Ascending aorta (tissue), 2 donors: Measurements from ENCODE around the gene UBE2F. TPM values are rescaled to one million over a fixed set of nuclear protein-coding genes. Genes with fewer than 3 reads are reported as not detected.
"Not testable (repeated sequence)": the region's sequence is repeated elsewhere in the genome, so short reads cannot be mapped to it uniquely, and the experiment has no call there.

Source experiments
- DNase-seq, 2 donors: peaks; one replicate each; pipeline ENCODE4 v3.0.0-alpha.2; 2019; ENCODE audit warnings: low spot score in 2 of 2
- H3K27ac ChIP-seq, 2 donors: fragments of 200-600 bp; sonication (generic); one replicate each; pipeline ENCODE4 v1.5.1; 2016 to 2017; ENCODE audit warnings: mild to moderate bottlenecking in 1 of 2
- H3K27me3 ChIP-seq: fragments of 200-600 bp; sonication (generic); one replicate; pipeline ENCODE4 v1.5.1; 2017
- H3K36me3 ChIP-seq, 2 donors: fragments of 200-600 bp; sonication (generic); one replicate each; pipeline ENCODE4 v1.5.1; 2016
- H3K4me1 ChIP-seq, 2 donors: fragments of 200-600 bp; sonication (generic); one replicate each; pipeline ENCODE4 v1.5.1; 2016 to 2017; ENCODE audit warnings: mild to moderate bottlenecking in 1 of 2
- H3K4me3 ChIP-seq, 2 donors: fragments of 200-600 bp; sonication (generic); one replicate each; pipeline ENCODE4 v1.5.1; 2016 to 2017; ENCODE audit warnings: mild to moderate bottlenecking in 1 of 2
- H3K9me3 ChIP-seq, 2 donors: fragments of 200-600 bp; sonication (generic); one replicate each; pipeline ENCODE4 v1.5.1; 2016
- intact Hi-C: fragments of 100-400 bp; cut with DNase I; formaldehyde crosslinking; loops from one replicate; pipeline ENCODE4 v1.15.1; 2023
- total RNA-seq: library from RNA; depleted of rRNA; stranded (reverse); fragments of >200 nt; gene quantifications from one replicate; pipeline ENCODE4 v1.1.0, GENCODE V29; 2016
- TF ChIP-seq, protein P1 (sequence below), 3 experiments: fragments of 200-600 bp in 2 of 3; fragments of 450-650 bp in 1 of 3; sonication (generic) in 2 of 3; IDR thresholded peaks; one replicate each; pipeline ENCODE4 v1.5.1; 2016 to 2019; ENCODE audit warnings: antibody characterized with exemption in 3 of 3, mild to moderate bottlenecking in 1 of 3, moderate library complexity in 1 of 3

UBE2F gene
- total RNA-seq, 1 donor from 2014 or later: 50.7 TPM

DNA sequence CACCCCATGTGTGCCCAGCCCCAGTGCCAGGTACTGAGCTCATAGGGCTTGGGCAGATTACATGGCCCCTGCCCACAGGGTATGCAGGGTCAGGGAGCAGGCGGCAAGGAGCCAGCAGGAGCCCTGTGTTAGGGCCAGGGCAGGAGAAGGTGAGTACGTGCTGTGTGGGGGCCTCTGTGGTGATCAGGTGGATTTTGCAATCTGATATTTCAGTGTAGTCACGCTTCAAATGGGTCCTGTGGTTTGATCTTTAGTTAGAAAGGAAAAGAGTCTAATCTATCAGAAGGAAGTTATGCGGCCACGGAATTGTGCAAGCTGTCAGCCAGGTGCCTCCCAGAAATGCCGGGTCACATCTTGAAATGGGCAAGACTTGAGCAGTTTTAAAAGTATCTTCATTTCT is 13.9 kb downstream of the UBE2F start:
- Histone ChIP-seq H3K36me3 (peaks cover 3 to 5% of the 10 kb centered on the region in 2 donors), H3K4me1 (peaks cover 12 to 16% of the 10 kb centered on the region in 2 donors), H3K27ac (no peak overlapping the region), H3K4me3 (no peak overlapping the region), H3K9me3 (no peaks in the 10 kb centered on the region), H3K27me3 (no peaks in the 10 kb centered on the region)
- TF ChIP-seq, protein P1, sequence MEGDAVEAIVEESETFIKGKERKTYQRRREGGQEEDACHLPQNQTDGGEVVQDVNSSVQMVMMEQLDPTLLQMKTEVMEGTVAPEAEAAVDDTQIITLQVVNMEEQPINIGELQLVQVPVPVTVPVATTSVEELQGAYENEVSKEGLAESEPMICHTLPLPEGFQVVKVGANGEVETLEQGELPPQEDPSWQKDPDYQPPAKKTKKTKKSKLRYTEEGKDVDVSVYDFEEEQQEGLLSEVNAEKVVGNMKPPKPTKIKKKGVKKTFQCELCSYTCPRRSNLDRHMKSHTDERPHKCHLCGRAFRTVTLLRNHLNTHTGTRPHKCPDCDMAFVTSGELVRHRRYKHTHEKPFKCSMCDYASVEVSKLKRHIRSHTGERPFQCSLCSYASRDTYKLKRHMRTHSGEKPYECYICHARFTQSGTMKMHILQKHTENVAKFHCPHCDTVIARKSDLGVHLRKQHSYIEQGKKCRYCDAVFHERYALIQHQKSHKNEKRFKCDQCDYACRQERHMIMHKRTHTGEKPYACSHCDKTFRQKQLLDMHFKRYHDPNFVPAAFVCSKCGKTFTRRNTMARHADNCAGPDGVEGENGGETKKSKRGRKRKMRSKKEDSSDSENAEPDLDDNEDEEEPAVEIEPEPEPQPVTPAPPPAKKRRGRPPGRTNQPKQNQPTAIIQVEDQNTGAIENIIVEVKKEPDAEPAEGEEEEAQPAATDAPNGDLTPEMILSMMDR (IDR thresholded peaks at IDR 0.05): no peak
- no peak for DNase-seq
- intact Hi-C loops: no loop called here

DNA sequence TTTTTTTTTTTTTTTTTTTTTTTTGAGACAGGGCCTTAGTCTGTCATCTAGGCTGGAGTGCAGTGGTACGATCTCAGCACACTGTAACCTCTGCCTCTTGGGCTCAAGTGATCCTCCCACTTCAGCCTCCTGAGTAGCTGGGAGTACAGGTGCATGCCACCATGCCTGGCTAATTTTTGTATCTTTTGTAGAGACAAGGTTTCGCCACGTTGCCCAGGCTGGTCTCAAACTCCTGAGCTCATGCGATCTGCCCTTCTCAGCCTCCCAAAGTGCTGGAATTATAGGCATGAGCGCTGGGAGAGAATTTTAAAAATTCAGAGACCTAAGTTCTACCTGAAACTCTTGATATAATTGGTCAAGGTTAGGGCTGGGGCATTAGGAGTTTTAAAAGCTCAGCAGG is 14.8 kb downstream of the UBE2F start:
- H3K36me3 ChIP-seq, DNase-seq, H3K9me3 ChIP-seq, H3K4me3 ChIP-seq, intact Hi-C loops, H3K27ac ChIP-seq, H3K27me3 ChIP-seq: not testable (repeated sequence)
- peaks cover 12 to 16% of the 10 kb centered on the region in 2 donors for H3K4me1 ChIP-seq

DNA sequence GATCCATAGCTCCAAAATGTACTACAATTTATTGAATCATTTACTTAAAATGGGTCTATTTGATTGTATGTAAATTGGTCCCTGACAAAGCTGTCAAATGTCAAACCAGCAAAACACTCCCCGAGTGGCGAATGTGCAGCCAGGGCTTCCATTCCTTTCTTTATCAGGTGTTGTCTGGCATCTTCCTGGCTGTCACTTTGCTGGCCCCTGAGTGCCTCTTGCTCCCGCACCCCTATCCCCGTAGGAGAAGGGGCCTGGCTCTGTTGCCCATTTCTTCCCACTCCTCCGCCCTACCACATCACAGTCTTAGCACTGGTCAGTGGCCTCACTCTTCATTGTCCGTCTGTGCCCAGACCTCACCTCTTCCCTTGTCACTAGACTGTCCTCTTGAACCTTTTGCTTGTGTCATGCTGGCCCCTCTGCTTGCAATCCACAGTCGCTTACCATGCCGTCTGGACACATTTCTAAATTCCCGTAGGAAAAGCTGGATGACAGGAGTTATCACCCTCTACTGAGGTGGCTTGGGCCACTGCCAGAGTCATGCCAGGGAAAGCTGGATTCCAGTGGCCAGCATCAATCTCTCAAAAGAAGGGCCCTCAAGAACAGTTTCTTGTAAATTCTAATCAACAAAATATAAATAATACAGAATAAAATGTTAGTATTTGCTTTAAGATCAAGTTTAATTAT is 15.4 kb downstream of the UBE2F start:
- Histone ChIP-seq H3K27ac (no peak overlapping the region), H3K9me3 (no peaks in the 10 kb centered on the region), H3K36me3 (no peaks in the 10 kb centered on the region), H3K4me1 (peaks cover 12 to 16% of the 10 kb centered on the region in 2 donors), H3K27me3 (no peaks in the 10 kb centered on the region), H3K4me3 (no peak overlapping the region)
- DNase-seq: no peak
- TF ChIP-seq, protein P1 (IDR thresholded peaks at IDR 0.05): no peak
- intact Hi-C loops: no loop called here

DNA sequence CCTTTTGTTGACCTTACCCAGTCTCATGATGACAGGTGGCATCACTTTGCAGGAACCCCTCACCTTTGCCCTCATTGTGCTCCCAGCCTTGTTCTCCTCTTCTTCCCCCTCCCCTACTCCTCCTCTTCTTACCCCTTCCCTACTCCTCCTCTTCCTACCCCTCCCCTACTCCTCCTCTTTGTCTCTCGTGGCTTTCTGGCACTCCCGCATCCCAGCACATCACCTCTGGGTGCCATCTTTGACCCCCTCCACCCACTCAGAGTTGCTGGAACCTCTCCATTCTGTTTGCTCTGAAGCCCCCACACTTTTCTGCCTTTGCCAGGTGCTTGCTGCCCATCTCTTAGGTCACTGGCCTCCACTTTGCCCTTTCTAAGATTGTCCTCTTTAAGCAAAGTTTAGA is 17.1 kb downstream of the UBE2F start:
- H3K36me3 ChIP-seq: peaks cover 0 to under 1% of the 10 kb centered on the region in 2 donors
- no peaks in the 10 kb centered on the region for H3K27me3 ChIP-seq
- H3K4me1 ChIP-seq: peaks cover 2 to 6% of the 10 kb centered on the region in 2 donors
- no peak for DNase-seq
- intact Hi-C loops: no loop called here
- no peak overlapping the region for H3K4me3 ChIP-seq
- TF ChIP-seq, protein P1 (IDR thresholded peaks at IDR 0.05): no peak
- no peaks in the 10 kb centered on the region for H3K9me3 ChIP-seq
- H3K27ac ChIP-seq: no peak overlapping the region

DNA sequence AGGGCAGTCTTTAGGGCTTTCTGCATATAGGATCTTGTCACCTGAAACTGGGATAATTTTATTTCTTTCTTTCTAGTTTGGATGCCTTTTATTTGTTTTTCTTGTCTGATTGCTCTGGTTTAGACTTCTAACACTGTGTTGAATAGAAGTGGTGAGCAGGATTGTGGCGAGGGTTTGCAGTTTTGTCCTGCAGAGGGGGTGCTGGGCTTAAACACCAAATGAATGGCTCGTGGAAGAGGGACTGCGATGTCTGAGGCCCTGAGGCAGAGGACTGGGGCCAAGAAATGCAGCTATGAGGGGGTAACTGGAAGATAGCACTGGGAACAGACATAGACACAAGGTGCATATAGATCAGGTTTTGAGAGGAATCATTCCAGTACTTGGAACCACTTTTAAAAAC is 20.5 kb downstream of the UBE2F start:
- Histone ChIP-seq H3K27ac (no peak overlapping the region), H3K36me3 (peaks cover 6 to 16% of the 10 kb centered on the region in 2 donors), H3K4me3 (no peak overlapping the region), H3K9me3 (no peaks in the 10 kb centered on the region), H3K27me3 (no peaks in the 10 kb centered on the region), H3K4me1 (no peaks in the 10 kb centered on the region)
- TF ChIP-seq, protein P1 (IDR thresholded peaks at IDR 0.05): no peak
- DNase-seq: no peak
- intact Hi-C loops: no loop called here

DNA sequence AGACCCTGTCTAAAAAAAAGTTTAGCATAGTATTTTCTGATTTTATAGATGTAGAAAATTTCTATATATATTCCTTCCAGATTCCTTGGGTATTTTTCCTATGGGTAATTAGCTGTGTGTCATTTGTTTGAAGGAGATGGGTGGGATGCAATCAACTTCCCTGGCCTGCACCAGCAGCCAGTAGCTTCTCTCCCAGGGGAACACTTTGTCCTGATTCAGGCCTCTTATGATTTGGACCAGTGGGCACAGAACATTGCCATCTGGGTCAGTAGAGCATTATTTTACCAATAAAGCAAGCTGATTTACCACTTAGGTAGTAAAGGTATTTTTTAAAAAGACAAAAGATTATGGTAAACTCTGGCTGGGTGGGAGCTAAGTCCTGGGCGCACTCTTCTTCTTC is 26.9 kb downstream of the UBE2F start:
- Histone ChIP-seq H3K4me1 (peaks cover 0 to 19% of the 10 kb centered on the region in 2 donors), H3K36me3 (peaks cover 10 to 26% of the 10 kb centered on the region in 2 donors)
- intact Hi-C loops: no loop called here

More for the DNA sequence above, 26.9 kb downstream of the UBE2F start:
- TF ChIP-seq, protein P1 (IDR thresholded peaks at IDR 0.05): no peak
- Histone ChIP-seq H3K27me3 (no peaks in the 10 kb centered on the region), H3K4me3 (no peak overlapping the region), H3K27ac (no peak overlapping the region), H3K9me3 (no peaks in the 10 kb centered on the region)
- DNase-seq: no peak
